ENCODE measurements around the gene GLDC. TPM values are rescaled to one million over a fixed set of nuclear protein-coding genes. Genes with fewer than 3 reads are reported as not detected.
"Not testable (repeated sequence)": the region's sequence is repeated elsewhere in the genome, so short reads cannot be mapped to it uniquely, and the experiment has no call there.

Gene GLDC
- total RNA-seq = 0.74 TPM
- 2.9 TPM for polyA plus RNA-seq

DNA sequence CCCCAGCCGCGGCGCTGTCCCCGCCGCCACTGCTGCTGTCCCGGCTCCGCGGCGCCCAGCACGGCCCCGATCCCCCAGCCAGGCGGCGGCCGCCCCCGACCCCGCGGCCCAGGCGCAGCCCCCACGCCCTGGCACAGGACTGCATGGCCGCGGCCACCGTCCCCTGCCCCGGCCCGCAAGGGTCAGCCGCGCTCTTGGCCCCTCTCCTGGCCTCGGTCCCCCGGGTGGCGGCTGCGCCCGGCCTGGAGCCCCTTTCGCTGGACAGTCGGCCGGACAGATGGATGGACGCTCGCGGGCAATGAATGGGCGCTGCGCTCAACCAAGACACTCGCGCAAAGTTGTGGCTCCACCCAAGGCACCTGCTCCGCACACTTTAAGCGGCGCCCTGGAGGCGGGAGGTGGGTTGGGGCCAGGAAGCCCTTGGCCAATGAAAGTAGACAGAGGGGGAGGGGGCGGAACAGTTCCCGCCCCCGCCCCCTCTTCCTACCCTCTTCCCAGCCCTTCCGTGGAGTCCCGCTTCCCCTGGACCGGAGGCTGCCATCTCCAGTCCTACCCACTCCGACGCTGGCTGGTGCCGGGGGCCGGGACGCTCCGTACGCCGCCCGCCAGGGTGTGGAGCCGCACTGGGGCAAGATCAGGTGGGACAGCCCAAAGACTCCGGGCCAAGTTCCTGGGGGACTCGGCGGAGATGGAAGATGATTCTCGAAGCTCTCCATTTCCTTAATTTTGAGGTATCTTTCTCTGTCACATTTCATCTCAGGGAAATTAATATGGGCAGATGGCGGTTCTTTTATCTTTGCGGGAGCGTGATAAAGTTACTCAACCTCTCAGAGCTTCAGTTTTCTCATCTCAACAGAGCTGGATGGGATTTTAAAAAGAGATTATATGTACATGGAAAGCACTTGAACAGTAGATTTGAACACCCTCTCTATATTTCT is at the start of gene GLDC:
Gene GLDC, minus strand, starts transcription at position 375 of the 938 bp plus-strand sequence. Its CDS starts 230 bp downstream, at position 145.
- no peak for DNase-seq (ENCODE audit: extremely low spot score)
- H3K27ac ChIP-seq (ENCODE audit: low read depth) = no peak within 1 kb of the TSS
- H3K36me3 ChIP-seq (ENCODE audit: insufficient read depth) = no peaks in the 10 kb centered on the region
- H3K4me1 ChIP-seq (ENCODE audit: insufficient read depth) = no peaks in the 10 kb centered on the region
- peak within 1 kb of the TSS; percentile 47 for H3K4me3 ChIP-seq (ENCODE audit: low read depth, low read length)
- WGBS = 3% methylated on average over 68 of the region's 68 CpGs

DNA sequence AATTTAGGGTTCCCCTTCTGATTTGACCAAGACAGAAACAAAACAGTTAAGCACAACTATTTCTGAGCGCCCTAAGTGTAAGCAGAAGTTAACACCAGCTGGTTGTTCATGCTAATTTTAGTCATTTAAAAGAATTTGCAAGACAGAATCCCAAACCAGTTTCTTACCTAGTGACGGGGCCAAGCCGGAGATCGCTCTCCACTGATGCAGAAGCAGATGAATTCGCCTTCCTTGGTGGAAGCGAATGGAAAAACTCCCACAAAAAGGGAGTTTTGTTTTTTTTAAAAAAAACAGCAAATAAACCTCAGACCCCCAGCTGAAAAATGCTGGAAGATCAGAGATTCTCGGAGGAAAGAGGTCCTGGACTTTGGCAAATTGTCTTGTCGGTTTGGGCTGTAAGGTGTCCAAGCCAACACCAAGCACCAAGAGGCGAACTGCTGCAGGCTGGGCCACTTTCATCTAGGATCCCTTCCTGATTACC is 47.4 kb upstream of the GLDC start:
- no peaks in the 10 kb centered on the region for H3K36me3 ChIP-seq (ENCODE audit: insufficient read depth)
- DNase-seq (ENCODE audit: extremely low spot score) = no peak
- no peak overlapping the region for H3K4me3 ChIP-seq (ENCODE audit: low read depth, low read length)
- H3K4me1 ChIP-seq (ENCODE audit: insufficient read depth) = no peaks in the 10 kb centered on the region
- no peak overlapping the region for H3K27ac ChIP-seq (ENCODE audit: low read depth)
- WGBS = 75% methylated on average over 9 of the region's 9 CpGs

DNA sequence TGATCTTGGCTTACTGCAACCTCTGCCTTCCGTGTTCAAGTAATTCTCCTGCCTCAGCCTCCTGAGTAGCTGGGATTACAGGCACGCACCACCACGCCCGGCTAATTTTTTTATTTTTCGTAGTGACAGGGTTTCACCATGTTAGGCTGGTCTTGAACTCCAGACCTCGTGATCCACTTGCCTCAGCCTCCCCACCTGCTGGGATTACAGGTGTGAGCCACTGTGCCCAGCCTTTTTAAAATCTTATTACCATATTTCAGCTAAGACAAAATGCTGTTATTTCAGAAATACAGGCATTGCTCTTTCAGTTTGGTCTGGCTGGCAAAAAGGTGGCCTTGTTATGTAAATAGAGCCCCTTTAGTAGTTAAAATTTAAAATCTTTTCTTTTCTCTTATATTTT is 46.9 kb upstream of the GLDC start:
- H3K4me1 ChIP-seq (ENCODE audit: insufficient read depth) = no peaks in the 10 kb centered on the region
- no peaks in the 10 kb centered on the region for H3K36me3 ChIP-seq (ENCODE audit: insufficient read depth)
- no peak overlapping the region for H3K27ac ChIP-seq (ENCODE audit: low read depth)
- DNase-seq (ENCODE audit: extremely low spot score) = no peak
- 84% methylated on average over 6 of the region's 6 CpGs for WGBS
- no peak overlapping the region for H3K4me3 ChIP-seq (ENCODE audit: low read depth, low read length)

DNA sequence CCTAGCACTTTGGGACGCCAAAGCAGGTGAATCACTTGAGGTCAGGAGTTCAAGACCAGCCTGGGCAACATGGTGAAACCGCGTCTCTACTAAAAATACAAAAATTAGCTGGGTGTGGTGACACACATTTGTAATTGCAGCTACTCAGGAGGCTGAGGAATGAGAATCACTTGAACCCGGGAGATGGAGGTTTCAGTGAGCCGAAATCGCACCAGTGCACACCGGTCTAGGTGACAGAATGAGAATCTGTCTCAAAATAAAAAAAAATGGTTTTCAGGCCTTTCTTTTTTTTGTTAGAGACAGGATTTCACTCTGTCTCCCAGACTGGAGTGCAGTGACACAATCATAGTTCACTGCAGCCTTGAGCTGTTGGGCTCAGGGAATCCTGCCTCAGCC is 45.1 kb upstream of the GLDC start:
- H3K4me3 ChIP-seq (ENCODE audit: low read depth, low read length); H3K36me3 ChIP-seq (ENCODE audit: insufficient read depth); H3K4me1 ChIP-seq (ENCODE audit: insufficient read depth); H3K27ac ChIP-seq (ENCODE audit: low read depth); DNase-seq (ENCODE audit: extremely low spot score): not testable (repeated sequence)
- 93% methylated on average over 7 of the region's 7 CpGs for WGBS

DNA sequence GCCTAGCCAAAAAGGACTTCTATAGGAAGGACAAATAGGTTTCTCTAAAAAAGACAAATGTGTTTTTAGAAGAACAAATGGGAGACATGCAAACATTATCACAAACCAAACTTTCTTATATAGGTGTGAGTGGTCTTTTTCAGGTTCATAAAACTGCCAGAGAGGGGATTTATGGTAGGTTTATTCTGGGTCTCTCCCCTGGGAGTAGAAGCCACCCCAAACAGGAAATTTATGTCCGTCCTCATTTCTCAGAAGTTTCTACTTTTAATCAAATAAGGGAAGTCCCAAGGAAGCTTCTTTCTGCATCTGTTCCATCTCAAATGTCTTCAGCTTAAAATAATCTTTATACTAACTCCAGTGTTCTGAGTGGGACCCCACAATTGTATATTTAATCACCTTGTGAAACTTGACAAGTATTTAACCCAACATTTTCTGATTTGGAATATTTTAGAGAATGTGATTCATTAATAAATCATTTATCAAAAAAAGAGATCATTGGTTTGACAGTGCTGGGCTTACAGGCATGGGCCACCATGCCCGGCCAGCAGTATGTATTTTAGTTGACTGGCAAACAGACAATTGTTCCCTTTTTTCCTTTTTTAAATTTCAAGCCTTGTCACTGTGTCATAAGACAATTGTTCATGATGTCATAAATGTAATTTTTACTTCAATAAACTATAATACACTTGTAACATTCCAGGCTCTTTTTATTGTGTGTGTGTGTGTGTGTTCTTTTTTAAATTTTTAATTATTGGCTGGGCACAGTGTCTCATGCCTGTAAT is 44.6 kb upstream of the GLDC start:
- 62% methylated on average over 2 of the region's 2 CpGs for WGBS
- Histone ChIP-seq H3K27ac (ENCODE audit: low read depth) (no peak overlapping the region), H3K4me3 (ENCODE audit: low read depth, low read length) (no peak overlapping the region), H3K4me1 (ENCODE audit: insufficient read depth) (no peaks in the 10 kb centered on the region), H3K36me3 (ENCODE audit: insufficient read depth) (no peaks in the 10 kb centered on the region)
- no peak for DNase-seq (ENCODE audit: extremely low spot score)

DNA sequence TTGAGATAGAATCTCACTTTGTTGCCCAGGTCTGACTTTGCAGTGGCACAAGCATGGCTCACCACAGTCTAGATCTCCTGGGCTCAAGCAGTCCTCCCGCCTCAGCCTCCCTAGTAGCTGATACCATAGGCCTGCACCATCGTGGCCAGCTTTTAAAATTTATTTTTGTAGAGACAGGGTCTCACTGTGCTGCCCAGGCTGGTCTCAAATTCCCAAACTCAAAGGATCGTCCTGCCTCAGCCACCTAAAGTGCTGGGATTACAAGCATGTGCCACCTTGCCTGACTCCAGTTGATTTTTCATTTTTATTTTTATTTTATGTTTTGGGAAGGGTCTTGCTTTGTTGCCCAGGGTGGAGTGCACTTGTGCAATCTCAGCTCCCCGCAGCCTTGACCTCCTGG is 41.7 kb upstream of the GLDC start:
- H3K4me1 ChIP-seq (ENCODE audit: insufficient read depth) = no peaks in the 10 kb centered on the region
- 92% methylated on average over 4 of the region's 4 CpGs for WGBS
- no peak overlapping the region for H3K4me3 ChIP-seq (ENCODE audit: low read depth, low read length)
- H3K36me3 ChIP-seq (ENCODE audit: insufficient read depth) = no peaks in the 10 kb centered on the region
- DNase-seq (ENCODE audit: extremely low spot score) = no peak
- no peak overlapping the region for H3K27ac ChIP-seq (ENCODE audit: low read depth)

DNA sequence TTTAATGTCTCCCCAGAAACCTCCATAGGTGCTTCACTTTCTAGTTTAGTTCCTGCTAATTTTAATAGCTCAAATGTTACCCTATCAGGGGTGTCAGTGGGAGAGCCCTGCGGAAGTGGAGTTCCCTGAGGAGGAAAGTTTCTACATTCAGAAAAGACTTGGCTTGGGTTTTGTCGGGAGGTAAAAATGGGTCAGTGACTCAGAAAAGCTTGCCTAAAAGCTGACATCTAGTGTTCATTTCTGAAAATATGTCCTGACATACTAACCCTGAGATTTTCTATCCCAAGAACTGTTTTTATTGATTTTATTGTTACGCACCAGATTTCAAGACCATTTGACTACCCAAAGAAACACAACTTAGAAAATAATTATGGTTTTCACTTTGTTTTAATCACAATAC is 40.9 kb upstream of the GLDC start:
- H3K4me3 ChIP-seq (ENCODE audit: low read depth, low read length) = no peak overlapping the region
- no peak for DNase-seq (ENCODE audit: extremely low spot score)
- no peak overlapping the region for H3K27ac ChIP-seq (ENCODE audit: low read depth)
- WGBS = 48% methylated on average over 3 of the region's 3 CpGs
- no peaks in the 10 kb centered on the region for H3K36me3 ChIP-seq (ENCODE audit: insufficient read depth)
- H3K4me1 ChIP-seq (ENCODE audit: insufficient read depth) = no peaks in the 10 kb centered on the region

DNA sequence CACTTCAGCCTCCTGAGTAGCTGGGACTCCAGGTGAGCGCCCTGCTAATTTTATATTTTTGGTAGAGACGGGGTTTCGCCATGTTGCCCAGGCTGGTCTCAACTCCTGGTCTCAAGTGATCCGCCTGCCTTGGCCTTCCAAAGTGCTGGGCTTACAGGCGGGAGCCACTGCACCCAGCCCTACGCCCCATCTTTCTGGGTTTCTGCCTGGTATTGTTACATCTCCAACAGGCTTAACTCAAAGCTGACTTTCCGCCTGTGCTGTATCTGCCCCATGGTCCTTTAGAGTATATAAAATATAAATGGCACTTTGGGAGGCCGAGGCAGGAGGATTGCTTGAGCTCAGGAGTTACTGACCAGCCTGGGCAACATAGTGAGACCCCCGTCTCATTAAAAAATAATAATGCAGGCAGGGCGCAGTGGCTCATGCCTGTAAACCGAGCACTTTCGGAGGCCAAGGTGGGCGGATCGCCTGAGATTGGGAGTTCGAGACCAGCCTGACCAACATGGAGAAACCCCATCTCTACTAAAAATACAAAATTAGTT is 36.5 kb upstream of the GLDC start:
- Histone ChIP-seq H3K4me1 (ENCODE audit: insufficient read depth) (no peaks in the 10 kb centered on the region), H3K27ac (ENCODE audit: low read depth) (peak overlapping the region; percentile 72), H3K36me3 (ENCODE audit: insufficient read depth) (no peaks in the 10 kb centered on the region), H3K4me3 (ENCODE audit: low read depth, low read length) (peak overlapping the region; percentile 39)
- no peak for DNase-seq (ENCODE audit: extremely low spot score)
- 38% methylated on average over 15 of the region's 15 CpGs for whole genome bisulfite sequencing

DNA sequence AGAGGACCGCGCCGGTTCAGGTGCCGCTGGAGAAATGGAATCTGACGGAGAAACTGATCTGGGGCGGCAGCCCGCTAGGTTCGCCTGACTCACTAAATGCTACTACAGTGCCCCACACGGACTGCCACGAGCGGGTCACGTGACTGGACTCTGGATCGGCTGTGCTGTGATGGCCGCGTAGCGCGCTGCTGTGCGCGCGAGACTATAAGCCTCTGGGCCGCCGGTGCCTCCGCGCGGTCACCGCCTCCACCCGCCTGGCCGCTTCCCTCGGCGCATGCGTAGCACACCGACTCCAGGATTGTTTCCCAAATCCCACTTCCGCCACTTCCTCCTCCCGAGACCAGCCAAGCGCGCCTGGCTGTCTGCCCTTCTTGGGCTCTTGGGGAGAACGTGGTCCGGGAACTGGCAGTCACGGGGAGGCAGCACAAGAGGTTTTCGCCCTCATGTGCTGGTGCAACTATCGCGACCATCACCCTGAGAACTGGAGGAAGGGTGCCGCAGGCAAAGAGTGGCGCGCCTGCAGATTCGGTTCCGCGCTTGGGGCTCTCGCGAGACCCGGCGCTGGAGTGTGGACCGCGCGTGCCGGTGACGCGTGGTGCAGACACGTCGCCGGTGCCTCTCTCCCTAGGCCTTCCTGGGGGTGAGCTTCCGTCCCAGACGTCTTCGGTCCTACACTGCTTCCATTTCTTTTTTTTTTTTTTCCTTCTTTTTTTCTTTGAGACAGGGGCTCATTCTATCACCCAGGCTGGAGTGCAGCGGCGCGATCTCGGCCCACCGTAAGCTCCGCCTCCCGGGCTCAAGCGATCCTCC is 35.8 kb upstream of the GLDC start:
- Histone ChIP-seq H3K4me1 (ENCODE audit: insufficient read depth) (no peaks in the 10 kb centered on the region), H3K27ac (ENCODE audit: low read depth) (peak overlapping the region; percentile 97), H3K4me3 (ENCODE audit: low read depth, low read length) (peak overlapping the region; percentile 39), H3K36me3 (ENCODE audit: insufficient read depth) (no peaks in the 10 kb centered on the region)
- DNase-seq (ENCODE audit: extremely low spot score) = peak; percentile 92
- under 1% methylated on average over 72 of the region's 72 CpGs for WGBS

DNA sequence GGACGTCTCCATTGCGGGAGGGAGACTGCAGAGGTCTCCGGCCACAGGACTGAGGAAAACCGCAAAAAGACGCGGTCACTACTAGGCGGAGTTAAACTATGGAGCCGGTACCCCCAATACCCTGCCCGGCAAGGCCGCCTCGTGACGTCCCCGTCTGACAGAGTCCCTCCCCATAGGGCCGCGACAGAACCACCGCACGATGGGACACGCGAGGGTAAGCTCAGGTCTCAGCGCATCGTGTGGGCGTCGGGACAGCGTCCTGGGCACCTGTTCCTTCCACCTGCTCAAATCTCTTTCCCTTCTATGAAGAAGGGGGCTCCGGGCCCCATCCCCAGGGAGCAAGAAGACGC is 35.2 kb upstream of the GLDC start:
- WGBS = under 1% methylated on average over 26 of the region's 26 CpGs
- Histone ChIP-seq H3K27ac (ENCODE audit: low read depth) (peak overlapping the region; percentile 97), H3K4me3 (ENCODE audit: low read depth, low read length) (peak overlapping the region; percentile 39), H3K4me1 (ENCODE audit: insufficient read depth) (no peaks in the 10 kb centered on the region), H3K36me3 (ENCODE audit: insufficient read depth) (no peaks in the 10 kb centered on the region)
- no peak for DNase-seq (ENCODE audit: extremely low spot score)

DNA sequence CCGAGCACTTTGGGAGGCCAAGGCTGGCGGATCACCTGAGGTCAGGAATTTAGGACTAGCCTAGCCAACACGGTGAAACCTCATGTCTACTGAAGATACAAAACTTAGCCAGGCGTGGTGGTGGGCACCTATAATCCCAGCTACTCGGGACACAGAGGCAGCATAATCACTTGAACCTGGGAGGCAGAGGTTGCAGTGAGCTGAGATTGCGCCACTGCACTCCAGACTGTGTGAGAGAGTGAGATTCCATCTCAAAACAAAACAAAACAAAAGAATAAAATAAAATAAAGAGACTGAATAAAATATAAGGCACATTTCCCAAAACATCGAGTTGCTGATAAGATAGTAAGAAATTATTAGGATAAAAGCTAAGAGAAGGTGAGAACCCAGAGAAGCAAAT is 32.3 kb upstream of the GLDC start:
- no peaks in the 10 kb centered on the region for H3K4me1 ChIP-seq (ENCODE audit: insufficient read depth)
- no peak overlapping the region for H3K4me3 ChIP-seq (ENCODE audit: low read depth, low read length)
- no peak overlapping the region for H3K27ac ChIP-seq (ENCODE audit: low read depth)
- no peak for DNase-seq (ENCODE audit: extremely low spot score)
- no peaks in the 10 kb centered on the region for H3K36me3 ChIP-seq (ENCODE audit: insufficient read depth)
- WGBS = 79% methylated on average over 7 of the region's 7 CpGs

DNA sequence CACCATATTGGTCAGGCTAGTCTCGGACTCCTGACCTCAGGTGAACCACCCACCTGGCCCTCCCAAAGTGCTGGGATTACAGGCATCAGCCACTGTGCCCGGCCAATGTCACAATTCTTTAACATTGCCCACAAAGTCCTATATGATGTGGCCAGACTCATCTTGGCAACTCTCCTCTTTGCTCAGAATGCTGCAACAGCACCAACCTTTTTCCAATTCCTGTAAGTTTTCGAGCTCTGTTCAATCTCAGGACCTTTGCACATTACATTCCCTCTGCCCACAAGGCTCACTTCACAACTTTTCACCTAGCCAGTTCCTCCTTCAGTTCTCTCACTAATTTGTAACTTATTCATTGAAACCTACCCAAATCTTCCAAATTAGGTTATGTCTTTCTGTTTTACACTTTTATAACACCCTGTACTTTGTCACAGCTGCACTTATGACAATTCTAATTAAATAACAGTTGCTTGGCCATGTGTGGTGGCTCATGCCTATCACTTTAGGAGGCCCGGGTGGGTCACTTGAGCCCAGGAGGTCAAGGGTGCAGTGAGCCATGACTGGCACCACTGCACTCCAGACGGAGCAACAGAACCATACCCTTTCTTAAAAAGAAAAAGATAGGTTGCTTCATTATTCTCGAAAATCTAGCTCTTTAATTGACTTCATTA is 30.9 kb upstream of the GLDC start:
- Histone ChIP-seq H3K4me3 (ENCODE audit: low read depth, low read length) (no peak overlapping the region), H3K27ac (ENCODE audit: low read depth) (no peak overlapping the region), H3K36me3 (ENCODE audit: insufficient read depth) (no peaks in the 10 kb centered on the region), H3K4me1 (ENCODE audit: insufficient read depth) (no peaks in the 10 kb centered on the region)
- WGBS = 85% methylated on average over 6 of the region's 6 CpGs
- no peak for DNase-seq (ENCODE audit: extremely low spot score)

DNA sequence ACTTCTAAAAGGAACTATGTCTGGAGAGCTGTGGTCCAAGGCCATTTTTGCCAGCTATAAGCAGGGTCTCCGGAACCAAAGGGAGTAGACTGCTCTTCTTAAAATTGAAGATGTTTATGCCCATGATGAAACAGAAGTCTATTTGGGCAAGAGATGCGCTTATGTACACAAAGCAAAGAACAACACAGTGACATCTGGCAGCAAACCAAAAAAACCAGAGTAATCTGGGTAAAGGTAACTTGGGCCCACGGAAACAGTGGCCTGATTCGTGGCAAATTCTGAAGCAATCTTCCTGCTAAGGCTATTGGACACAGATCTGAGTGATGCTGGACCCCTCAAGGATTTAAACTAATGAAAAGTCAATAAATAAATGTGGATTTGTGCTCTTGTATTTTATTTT is 29.7 kb upstream of the GLDC start:
- 85% methylated on average over 4 of the region's 4 CpGs for WGBS
- Histone ChIP-seq H3K27ac (ENCODE audit: low read depth) (peak overlapping the region; percentile 23), H3K36me3 (ENCODE audit: insufficient read depth) (no peaks in the 10 kb centered on the region), H3K4me3 (ENCODE audit: low read depth, low read length) (no peak overlapping the region), H3K4me1 (ENCODE audit: insufficient read depth) (no peaks in the 10 kb centered on the region)
- no peak for DNase-seq (ENCODE audit: extremely low spot score)

Data from urinary bladder (tissue), 4 donors.